Measurements from ENCODE around the gene FGD2.

Gene FGD2

DNA sequence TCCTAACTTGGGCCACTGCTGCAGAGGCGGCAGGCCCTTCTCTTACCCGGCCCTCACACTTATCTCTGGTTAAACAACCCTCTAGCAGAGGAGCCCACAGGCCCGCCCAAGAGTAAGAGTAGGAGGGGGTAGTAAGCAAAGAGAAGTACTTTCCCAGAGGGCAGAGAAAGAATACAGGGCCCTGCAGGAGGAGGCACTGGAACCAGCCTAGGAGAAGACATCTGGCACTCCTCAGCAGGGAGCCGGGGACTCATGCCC is 29.5 kb upstream of the FGD2 start (continued):
- TF ChIP-seq, protein P1, sequence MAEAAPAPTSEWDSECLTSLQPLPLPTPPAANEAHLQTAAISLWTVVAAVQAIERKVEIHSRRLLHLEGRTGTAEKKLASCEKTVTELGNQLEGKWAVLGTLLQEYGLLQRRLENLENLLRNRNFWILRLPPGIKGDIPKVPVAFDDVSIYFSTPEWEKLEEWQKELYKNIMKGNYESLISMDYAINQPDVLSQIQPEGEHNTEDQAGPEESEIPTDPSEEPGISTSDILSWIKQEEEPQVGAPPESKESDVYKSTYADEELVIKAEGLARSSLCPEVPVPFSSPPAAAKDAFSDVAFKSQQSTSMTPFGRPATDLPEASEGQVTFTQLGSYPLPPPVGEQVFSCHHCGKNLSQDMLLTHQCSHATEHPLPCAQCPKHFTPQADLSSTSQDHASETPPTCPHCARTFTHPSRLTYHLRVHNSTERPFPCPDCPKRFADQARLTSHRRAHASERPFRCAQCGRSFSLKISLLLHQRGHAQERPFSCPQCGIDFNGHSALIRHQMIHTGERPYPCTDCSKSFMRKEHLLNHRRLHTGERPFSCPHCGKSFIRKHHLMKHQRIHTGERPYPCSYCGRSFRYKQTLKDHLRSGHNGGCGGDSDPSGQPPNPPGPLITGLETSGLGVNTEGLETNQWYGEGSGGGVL (tag by site-specific recombination; IDR thresholded peaks at IDR 0.05): no peak
- TF ChIP-seq ZNF140 (tag by site-specific recombination; IDR thresholded peaks at IDR 0.05): no peak
- TF ChIP-seq ZNF837 (tag by site-specific recombination; IDR thresholded peaks at IDR 0.05): no peak

DNA sequence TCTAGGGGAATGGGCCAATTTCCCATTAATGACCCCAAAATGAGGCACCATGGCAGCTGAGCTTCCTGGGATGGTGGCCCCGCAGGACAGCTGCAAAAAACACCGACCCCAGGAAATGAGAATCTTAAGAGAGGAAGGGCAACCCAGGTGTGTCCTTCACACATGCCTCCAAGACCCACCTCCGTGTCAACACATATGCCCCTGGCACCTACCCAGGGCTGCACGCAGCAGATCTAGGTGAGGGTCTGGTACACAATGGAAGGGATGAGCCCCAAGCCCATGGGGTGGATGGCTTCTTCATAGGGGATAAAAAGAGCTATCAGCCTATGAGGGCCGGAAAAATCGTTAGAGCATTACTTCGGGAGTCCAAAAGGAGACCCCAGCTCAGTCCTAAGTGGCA is 28.9 kb upstream of the FGD2 start:
- no peaks in the 10 kb centered on the region for H3K9me3 ChIP-seq (ENCODE audit: control insufficient read depth, insufficient read depth, low read depth, low read length)
- TF ChIP-seq ZNF629 (tag by site-specific recombination; IDR thresholded peaks at IDR 0.05) (no peak), ZNF664 (tag by site-specific recombination; IDR thresholded peaks at IDR 0.05) (no peak), ZNF48 (tag by site-specific recombination; IDR thresholded peaks at IDR 0.05) (no peak), ZNF571 (tag by site-specific recombination; IDR thresholded peaks at IDR 0.05) (no peak), ZNF501 (tag by site-specific recombination; IDR thresholded peaks at IDR 0.05) (no peak), ZNF132 (tag by site-specific recombination; IDR thresholded peaks at IDR 0.05; ENCODE audit: borderline replicate concordance) (no peak), ZNF157 (tag by site-specific recombination; IDR thresholded peaks at IDR 0.05) (no peak), ZIC2 (tag by site-specific recombination; IDR thresholded peaks at IDR 0.05) (no peak)
- TF ChIP-seq, protein P2, sequence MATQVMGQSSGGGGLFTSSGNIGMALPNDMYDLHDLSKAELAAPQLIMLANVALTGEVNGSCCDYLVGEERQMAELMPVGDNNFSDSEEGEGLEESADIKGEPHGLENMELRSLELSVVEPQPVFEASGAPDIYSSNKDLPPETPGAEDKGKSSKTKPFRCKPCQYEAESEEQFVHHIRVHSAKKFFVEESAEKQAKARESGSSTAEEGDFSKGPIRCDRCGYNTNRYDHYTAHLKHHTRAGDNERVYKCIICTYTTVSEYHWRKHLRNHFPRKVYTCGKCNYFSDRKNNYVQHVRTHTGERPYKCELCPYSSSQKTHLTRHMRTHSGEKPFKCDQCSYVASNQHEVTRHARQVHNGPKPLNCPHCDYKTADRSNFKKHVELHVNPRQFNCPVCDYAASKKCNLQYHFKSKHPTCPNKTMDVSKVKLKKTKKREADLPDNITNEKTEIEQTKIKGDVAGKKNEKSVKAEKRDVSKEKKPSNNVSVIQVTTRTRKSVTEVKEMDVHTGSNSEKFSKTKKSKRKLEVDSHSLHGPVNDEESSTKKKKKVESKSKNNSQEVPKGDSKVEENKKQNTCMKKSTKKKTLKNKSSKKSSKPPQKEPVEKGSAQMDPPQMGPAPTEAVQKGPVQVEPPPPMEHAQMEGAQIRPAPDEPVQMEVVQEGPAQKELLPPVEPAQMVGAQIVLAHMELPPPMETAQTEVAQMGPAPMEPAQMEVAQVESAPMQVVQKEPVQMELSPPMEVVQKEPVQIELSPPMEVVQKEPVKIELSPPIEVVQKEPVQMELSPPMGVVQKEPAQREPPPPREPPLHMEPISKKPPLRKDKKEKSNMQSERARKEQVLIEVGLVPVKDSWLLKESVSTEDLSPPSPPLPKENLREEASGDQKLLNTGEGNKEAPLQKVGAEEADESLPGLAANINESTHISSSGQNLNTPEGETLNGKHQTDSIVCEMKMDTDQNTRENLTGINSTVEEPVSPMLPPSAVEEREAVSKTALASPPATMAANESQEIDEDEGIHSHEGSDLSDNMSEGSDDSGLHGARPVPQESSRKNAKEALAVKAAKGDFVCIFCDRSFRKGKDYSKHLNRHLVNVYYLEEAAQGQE (tag by site-specific recombination; IDR thresholded peaks at IDR 0.05): no peak
- TF ChIP-seq, protein P3, sequence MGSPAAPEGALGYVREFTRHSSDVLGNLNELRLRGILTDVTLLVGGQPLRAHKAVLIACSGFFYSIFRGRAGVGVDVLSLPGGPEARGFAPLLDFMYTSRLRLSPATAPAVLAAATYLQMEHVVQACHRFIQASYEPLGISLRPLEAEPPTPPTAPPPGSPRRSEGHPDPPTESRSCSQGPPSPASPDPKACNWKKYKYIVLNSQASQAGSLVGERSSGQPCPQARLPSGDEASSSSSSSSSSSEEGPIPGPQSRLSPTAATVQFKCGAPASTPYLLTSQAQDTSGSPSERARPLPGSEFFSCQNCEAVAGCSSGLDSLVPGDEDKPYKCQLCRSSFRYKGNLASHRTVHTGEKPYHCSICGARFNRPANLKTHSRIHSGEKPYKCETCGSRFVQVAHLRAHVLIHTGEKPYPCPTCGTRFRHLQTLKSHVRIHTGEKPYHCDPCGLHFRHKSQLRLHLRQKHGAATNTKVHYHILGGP (tag by site-specific recombination; IDR thresholded peaks at IDR 0.05): no peak
- TF ChIP-seq, protein P4, sequence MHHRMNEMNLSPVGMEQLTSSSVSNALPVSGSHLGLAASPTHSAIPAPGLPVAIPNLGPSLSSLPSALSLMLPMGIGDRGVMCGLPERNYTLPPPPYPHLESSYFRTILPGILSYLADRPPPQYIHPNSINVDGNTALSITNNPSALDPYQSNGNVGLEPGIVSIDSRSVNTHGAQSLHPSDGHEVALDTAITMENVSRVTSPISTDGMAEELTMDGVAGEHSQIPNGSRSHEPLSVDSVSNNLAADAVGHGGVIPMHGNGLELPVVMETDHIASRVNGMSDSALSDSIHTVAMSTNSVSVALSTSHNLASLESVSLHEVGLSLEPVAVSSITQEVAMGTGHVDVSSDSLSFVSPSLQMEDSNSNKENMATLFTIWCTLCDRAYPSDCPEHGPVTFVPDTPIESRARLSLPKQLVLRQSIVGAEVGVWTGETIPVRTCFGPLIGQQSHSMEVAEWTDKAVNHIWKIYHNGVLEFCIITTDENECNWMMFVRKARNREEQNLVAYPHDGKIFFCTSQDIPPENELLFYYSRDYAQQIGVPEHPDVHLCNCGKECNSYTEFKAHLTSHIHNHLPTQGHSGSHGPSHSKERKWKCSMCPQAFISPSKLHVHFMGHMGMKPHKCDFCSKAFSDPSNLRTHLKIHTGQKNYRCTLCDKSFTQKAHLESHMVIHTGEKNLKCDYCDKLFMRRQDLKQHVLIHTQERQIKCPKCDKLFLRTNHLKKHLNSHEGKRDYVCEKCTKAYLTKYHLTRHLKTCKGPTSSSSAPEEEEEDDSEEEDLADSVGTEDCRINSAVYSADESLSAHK (tag by site-specific recombination; IDR thresholded peaks at IDR 0.05): no peak
- TF ChIP-seq, protein P5, sequence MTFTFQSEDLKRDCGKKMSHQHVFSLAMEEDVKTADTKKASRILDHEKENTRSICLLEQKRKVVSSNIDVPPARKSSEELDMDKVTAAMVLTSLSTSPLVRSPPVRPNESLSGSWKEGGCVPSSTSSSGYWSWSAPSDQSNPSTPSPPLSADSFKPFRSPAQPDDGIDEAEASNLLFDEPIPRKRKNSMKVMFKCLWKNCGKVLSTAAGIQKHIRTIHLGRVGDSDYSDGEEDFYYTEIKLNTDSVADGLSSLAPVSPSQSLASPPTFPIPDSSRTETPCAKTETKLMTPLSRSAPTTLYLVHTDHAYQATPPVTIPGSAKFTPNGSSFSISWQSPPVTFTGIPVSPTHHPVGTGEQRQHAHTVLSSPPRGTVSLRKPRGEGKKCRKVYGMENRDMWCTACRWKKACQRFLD (tag by site-specific recombination; IDR thresholded peaks at IDR 0.05): no peak
- TF ChIP-seq, protein P6, sequence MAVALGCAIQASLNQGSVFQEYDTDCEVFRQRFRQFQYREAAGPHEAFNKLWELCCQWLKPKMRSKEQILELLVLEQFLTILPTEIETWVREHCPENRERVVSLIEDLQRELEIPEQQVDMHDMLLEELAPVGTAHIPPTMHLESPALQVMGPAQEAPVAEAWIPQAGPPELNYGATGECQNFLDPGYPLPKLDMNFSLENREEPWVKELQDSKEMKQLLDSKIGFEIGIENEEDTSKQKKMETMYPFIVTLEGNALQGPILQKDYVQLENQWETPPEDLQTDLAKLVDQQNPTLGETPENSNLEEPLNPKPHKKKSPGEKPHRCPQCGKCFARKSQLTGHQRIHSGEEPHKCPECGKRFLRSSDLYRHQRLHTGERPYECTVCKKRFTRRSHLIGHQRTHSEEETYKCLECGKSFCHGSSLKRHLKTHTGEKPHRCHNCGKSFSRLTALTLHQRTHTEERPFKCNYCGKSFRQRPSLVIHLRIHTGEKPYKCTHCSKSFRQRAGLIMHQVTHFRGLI (tag by site-specific recombination; IDR thresholded peaks at IDR 0.05): no peak
- peaks cover 11 to 99% of the 10 kb centered on the region in 2 experiments for H3K36me3 ChIP-seq (ENCODE audit: control insufficient read depth in 2 of 2, insufficient read depth in 1 of 2, low read length in 2 of 2)
- CTCF ChIA-PET: interaction anchor here (0.6 to 2.0 kb wide), 6 partner anchors 39 to 233 kb away, joined by 3 to 12 read pairs (median 4); no protein-coding TSS in a partner anchor
- H3K27ac ChIP-seq (ENCODE audit: extremely low read depth, low read depth, low read length): no peak overlapping the region
- peaks cover 5% of the 10 kb centered on the region; the same call in 1 of the 2 replicates for H3K4me1 ChIP-seq (ENCODE audit: control insufficient read depth, insufficient read depth, low read length)
- POLR2A ChIA-PET: interaction anchor here (1.7 kb wide), 1 partner anchor 10 kb away, joined by 6 read pairs; the partner anchor contains the start of gene MTCH1
- no peak overlapping the region for H3K4me3 ChIP-seq (ENCODE audit: low read depth, low read length)

All from HEK293 (cell line).